ENCODE data around the gene UBB.

UBB gene

DNA sequence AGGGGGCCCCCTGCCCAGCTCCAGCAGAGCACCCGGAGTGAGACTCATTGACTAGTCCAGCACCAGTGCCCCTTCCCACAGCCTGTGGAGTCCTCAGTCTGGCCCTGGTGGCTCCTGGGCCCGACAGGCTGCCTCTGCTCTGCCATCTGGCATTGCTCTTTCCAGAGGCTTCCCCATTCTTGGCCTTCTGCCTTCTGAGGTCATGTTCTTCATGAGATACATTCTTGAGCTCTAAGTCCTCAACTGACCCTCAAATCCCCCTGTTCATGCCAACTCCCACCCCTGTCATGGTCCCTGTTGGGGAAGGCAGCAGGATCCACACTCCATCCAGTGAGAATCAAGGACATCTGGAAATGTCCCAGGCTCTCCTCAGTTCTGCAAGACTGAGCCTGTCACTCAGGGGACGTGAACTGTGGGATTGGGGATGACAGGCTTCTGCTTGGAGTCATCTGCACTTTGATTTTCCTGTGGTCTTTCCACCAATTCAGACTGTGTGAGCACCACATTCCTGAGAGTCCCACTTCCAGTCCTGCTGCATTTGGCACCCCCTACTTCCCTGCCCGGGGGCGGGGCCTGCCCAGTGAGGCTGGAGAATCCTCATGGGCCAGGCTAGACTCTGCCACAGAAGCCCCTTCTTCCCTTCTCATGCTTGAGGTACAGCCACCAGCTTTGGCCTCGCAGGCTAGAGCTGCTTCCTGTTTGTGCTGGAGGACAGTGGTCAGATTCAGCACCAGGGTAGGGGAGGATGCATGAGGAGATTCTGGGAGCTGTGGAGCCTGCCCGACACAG is 37.2 kb downstream of the UBB start:
- in situ Hi-C loops (cut with MboI; ENCODE audit: low sequenced_read_pairs), result no loop called here

DNA sequence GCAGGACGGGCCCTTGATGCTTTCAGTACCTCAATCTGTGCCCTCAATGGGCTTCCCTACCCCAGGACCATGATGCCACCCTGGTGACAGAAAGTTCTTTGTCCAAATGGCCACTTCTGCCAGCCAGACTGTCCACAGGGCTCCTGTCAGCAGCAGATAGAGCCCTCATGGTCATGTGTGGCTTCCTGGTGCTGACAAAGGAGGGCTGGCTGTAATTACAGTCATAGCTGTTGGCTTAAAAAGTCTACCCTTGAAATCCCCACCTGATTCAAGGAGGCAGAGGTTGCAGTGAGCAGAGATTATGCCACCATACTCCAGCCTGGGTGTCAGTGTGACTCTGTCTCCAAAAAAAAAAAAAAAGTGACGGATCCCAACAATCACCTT is 37.8 kb downstream of the UBB start:
- in situ Hi-C loops (cut with MboI; ENCODE audit: low sequenced_read_pairs), result no loop called here

DNA sequence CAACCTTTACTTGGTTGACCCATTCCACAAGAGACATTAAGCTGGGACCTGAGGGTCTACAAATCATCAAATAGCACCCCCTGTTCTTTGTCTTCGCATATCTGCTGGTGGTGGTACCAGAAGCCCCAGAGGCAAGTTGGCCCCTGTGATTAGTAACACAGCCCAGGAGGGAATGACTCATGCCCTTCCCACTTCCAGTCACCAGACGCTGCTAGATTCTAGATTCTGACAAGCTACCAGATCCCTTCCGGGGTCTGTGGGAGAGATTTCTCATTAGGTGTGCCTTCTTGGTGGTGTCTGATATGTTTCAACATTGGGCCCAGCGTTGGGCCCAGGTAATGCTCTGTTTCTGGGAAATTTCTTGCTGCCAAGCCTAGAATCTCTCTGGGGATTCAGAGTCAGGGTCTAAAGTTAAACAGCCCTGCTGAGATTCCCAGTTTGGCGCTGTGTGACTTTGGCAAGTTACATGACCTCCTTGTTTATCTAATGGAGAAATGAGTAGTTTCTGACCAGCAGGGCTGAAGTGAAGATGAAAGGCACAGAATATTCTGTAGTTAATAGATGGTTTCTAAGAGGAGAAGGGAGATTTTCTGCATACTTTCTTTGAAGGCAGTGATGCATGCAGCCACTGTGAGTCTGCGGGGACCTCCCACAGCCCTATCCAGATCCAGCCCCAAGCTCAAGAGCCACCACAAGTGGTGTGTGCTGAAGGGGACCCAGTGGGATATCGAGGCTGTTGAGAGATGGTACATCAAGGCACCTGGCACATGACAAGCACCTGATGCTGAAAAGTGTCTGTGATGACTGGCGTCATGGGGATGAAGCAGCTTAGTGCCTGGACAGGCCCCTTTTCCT is 38.4 kb downstream of the UBB start:
- in situ Hi-C loops (cut with MboI; ENCODE audit: low sequenced_read_pairs), result no loop called here

DNA sequence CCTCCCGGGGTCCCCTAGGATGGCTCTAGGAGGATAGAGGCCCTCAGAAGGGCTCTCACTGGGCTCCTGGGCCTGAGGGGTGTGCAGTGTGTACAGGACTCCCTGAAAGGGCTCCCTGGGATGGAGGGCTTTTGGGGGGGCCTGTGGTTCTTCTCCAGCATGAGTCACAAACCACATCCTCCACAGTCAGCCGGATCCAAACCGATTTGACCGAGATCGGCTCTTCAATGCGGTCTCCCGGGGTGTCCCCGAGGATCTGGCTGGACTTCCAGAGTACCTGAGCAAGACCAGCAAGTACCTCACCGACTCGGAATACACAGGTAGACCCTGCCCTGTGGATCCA is 39.0 kb downstream of the UBB start:
- in situ Hi-C loops (cut with MboI; ENCODE audit: low sequenced_read_pairs), result no loop called here

DNA sequence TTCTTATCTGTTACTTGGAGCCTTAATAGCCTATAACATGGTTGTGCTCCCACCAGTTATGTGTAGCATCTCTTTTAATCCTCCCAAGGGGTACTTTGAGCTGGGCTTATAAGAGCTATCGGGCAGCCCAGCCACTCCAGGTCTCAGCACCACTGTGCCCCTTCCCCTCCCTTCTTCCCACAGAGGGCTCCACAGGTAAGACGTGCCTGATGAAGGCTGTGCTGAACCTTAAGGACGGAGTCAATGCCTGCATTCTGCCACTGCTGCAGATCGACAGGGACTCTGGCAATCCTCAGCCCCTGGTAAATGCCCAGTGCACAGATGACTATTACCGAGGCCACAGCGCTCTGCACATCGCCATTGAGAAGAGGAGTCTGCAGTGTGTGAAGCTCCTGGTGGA is 41.5 kb downstream of the UBB start:
- in situ Hi-C loops (cut with MboI; ENCODE audit: low sequenced_read_pairs), result no loop called here

DNA sequence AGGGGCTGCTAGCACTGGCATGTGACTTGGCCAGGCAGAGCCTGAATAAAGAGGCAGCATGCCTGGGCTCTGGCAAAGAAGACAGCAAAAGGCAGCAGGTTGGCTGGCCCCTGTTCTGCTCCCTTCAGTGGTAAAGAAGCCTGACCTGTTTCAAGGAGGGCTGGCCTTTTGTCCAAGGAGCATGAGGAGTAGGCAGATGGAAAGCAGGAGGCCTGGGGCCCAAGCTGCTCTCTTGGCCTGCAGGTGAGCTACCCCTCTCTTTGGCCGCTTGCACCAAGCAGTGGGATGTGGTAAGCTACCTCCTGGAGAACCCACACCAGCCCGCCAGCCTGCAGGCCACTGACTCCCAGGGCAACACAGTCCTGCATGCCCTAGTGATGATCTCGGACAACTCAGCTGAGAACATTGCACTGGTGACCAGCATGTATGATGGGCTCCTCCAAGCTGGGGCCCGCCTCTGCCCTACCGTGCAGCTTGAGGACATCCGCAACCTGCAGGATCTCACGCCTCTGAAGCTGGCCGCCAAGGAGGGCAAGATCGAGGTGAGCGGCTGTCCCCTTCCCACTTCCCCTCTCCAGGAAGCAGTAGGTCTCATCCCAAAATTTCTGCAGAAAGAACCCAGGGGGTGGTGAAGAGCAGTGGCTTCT is 42.5 kb downstream of the UBB start:
- in situ Hi-C loops (cut with MboI; ENCODE audit: low sequenced_read_pairs), result no loop called here

DNA sequence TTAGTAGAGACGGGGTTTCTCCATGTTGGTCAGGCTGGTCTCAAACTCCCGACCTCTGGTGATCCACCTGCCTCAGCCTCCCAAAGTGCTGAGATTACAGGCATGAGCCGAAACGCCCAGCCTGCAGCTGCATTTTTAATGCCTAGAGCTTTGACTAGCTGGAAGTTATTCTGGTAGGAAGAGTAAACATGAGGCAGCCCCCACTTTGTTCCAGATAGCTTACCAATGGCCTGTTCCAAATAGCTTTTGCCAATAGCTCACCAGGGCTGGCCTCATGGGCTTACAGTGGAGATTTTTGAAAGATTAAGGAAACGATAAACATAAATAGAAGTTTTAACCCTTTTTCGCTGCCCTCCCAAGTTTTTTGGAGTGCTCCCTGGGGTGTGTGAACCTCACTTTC is 44.3 kb downstream of the UBB start:
- in situ Hi-C loops (cut with MboI; ENCODE audit: low sequenced_read_pairs), result no loop called here

DNA sequence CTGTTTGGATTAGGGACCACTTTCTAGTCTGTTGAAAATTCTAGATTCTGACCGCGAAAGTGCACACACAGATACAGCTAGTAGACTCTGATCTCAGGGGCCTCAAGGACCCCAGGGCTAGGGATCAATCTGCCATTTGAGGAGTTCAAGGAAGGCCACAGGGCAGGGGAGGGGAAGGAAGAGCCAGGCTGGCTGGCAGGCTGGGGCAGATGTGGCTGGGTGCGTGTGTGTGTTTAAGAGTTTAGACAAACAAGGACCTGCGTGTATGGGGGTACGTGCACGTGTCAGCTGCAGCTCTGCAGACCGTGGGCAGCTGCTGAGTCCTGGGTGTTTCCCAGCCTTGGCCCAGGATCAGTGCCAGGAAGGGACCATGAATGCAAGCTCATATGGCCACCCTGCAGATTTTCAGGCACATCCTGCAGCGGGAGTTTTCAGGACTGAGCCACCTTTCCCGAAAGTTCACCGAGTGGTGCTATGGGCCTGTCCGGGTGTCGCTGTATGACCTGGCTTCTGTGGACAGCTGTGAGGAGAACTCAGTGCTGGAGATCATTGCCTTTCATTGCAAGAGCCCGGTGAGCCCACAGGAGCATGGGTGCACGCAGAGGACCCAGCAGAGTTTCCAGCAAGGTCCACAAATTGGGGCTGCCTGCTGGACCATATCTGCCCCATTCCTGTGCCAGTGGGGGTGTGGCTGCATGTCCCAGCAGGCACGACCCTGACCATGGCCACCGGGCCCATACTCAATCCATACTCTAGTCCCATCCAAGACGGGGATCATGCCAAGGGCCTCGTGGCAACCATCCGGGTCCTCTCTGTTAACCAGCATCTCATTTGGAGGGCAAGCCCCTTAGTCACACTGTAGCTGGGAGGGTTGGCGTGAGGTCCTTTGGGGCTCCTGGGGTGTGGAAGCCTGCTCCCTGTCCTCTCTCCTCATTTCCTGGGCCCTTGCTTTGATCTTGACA is 45.1 kb downstream of the UBB start:
- in situ Hi-C loops (cut with MboI; ENCODE audit: low sequenced_read_pairs), result no loop called here

DNA sequence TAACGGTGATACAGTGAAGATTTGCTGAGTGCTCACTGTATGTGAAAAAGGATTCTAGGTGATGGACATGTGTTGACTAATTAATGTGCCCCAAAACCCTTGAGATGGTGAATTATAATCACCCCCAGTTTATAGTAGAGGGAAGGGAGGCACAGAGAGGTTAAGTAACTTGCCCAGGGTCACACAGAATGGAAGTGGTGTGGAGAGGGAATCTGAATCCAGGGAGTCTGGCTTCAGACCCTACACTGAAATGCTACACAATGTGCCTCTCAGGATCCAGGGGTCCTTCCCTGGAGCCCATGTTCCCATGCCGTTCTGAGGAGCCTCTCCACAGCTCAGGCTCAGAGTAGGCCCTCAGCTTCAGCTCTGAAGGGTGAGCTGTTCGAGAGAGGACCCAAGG is 46.1 kb downstream of the UBB start:
- in situ Hi-C loops (cut with MboI; ENCODE audit: low sequenced_read_pairs), result no loop called here

DNA sequence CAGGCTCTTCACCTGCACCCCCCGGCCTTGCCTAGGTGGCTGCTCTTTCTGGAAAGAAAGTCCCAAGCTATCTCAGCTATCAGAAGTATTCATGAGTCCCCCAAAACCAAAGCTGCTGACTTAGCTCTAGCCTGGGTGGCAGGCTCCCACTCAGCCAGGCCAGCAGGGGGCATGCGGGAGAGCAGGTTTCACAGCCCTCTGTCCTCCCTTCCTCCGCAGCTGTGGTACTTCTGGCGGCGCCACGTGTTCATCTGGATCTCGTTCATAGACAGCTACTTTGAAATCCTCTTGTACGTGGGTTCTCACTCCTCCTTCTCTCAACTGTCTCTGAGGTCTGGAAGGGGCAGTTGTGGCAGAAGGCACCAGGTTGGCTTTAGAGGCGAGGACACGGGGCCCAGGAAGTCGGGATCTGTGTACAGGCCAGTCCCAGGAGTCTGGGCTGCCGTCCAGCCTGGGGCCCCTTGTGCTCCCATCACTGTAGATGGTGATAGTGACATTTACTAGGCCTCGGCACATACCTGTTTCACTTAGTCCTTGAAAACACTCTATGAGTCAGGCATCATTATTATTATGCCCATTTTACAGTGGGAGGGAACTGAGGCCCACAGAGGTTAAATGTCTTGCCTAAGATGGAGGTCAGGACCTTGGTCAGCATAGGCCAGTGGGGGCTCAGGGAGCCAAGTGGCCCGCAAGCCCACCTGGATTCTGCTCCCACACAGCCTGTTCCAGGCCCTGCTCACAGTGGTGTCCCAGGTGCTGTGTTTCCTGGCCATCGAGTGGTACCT is 47.4 kb downstream of the UBB start:
- in situ Hi-C loops (cut with MboI; ENCODE audit: low sequenced_read_pairs), result no loop called here

DNA sequence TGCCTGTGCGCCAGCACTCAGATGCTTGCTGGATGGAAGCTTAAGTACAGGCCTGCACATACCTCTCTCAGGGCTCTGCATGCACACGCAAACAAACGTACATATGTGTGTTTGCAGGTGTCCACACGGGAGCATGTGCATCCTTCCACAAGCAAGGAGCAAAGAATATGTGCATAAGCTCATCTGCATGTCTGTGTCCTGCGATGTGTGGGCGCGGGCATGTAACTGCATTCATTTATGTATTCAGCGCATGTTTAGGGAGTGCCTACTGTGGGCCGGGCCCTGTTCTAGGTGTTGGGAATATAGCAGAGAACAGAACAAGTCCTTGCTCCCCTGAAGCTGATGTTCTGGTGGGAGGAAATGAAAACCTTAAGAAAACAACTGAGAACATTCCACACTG is 48.2 kb downstream of the UBB start:
- in situ Hi-C loops (cut with MboI; ENCODE audit: low sequenced_read_pairs), result no loop called here

DNA sequence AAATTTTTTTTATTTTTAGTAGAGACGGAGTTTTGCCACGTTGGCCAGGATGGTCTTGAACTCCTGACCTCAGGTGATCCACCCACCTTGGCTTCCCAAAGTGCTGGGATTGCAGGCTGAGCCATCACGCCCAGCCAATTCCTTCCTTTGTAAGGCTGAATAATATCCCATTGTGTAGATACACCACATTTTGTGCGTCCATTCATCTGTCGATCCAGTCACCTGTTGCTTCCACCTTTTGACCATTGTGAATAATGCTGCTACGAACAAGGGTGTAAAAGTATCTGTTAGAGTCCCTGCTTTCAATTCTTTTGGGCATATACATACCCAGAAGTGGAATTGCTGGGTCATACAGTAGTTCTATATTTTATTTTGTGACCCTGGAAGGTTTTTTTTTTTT is 49.8 kb downstream of the UBB start:
- in situ Hi-C loops (cut with MboI; ENCODE audit: low sequenced_read_pairs), result no loop called here

DNA sequence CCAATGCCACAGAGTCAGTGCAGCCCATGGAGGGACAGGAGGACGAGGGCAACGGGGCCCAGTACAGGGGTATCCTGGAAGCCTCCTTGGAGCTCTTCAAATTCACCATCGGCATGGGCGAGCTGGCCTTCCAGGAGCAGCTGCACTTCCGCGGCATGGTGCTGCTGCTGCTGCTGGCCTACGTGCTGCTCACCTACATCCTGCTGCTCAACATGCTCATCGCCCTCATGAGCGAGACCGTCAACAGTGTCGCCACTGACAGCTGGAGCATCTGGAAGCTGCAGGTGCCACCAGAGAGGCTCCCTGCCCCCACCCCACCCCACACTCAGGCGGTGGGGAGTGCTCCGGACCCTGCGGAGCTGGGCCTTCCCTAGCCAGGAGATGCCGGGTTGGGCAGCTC is 51.1 kb downstream of the UBB start:
- in situ Hi-C loops (cut with MboI; ENCODE audit: low sequenced_read_pairs), result no loop called here
